HepG2 (cell line): Measurements from ENCODE around the gene AXIN1. TPM values are rescaled to one million over a fixed set of nuclear protein-coding genes. Genes with fewer than 3 reads are reported as not detected.
A peak's percentile ranks its signal among the peaks of the same experiment; 100 is the strongest.

Experiments
- ATF5 ChIP-seq: sonication (generic); formaldehyde crosslinking; IDR thresholded peaks from 2 replicates; pipeline ENCODE4 v1.4.0; 2020; ENCODE audit warnings: mild to moderate bottlenecking, low read depth, missing genetic modification reagents
- FOXK2 ChIP-seq: fragments of 450-650 bp; IDR thresholded peaks from 2 replicates; pipeline ENCODE4 v1.6.1; 2016
- HNF1A ChIP-seq, 2 experiments: sonication (generic) in 1 of 2; formaldehyde crosslinking in 1 of 2; IDR thresholded peaks; 2 replicates each; pipeline versions ENCODE4 v1.4.0 to v1.6.1; 2016 to 2020; ENCODE audit warnings: borderline replicate concordance in 1 of 2, low read depth in 1 of 2, mild to moderate bottlenecking in 1 of 2, missing genetic modification reagents in 1 of 2
- NR2F6 ChIP-seq, 2 experiments: IDR thresholded peaks; 2 replicates each; pipeline ENCODE4 v1.6.1; 2016; ENCODE audit warnings: antibody characterized with exemption in 1 of 2, mild to moderate bottlenecking in 1 of 2
- NR3C1 ChIP-seq: sonication (generic); formaldehyde crosslinking; IDR thresholded peaks from 2 replicates; pipeline ENCODE4 v1.4.0; 2020; ENCODE audit warnings: missing genetic modification reagents
- PPARG ChIP-seq: conservative IDR thresholded peaks from 2 replicates; pipeline ENCODE4 v1.6.1; 2016; ENCODE audit warnings: missing biosample characterization, missing genetic modification reagents
- SAP130 ChIP-seq: IDR thresholded peaks from 2 replicates; pipeline ENCODE4 v1.6.1; 2016; ENCODE audit warnings: low read depth
- SMARCE1 ChIP-seq: fragments of 450-650 bp; IDR thresholded peaks from 2 replicates; pipeline ENCODE4 v1.6.1; 2017; ENCODE audit warnings: borderline replicate concordance
- ZBTB34 ChIP-seq: sonication (generic); formaldehyde crosslinking; IDR thresholded peaks from 2 replicates; pipeline ENCODE4 v1.8.0; 2022; ENCODE audit warnings: mild to moderate bottlenecking, missing genetic modification reagents
- ZBTB4 ChIP-seq: sonication (generic); formaldehyde crosslinking; IDR thresholded peaks from 2 replicates; pipeline ENCODE4 v1.4.0; 2020; ENCODE audit warnings: missing genetic modification reagents, mild to moderate bottlenecking, borderline replicate concordance
- ZNF263 ChIP-seq: sonication (generic); formaldehyde crosslinking; IDR thresholded peaks from 2 replicates; pipeline ENCODE4 v1.4.0; 2020; ENCODE audit warnings: missing genetic modification reagents
- ZNF33A ChIP-seq: sonication (generic); formaldehyde crosslinking; IDR thresholded peaks from 2 replicates; pipeline ENCODE4 v1.5.1; 2020; ENCODE audit warnings: missing genetic modification reagents, mild to moderate bottlenecking, moderate library complexity, borderline replicate concordance
- ZNF430 ChIP-seq: sonication (generic); formaldehyde crosslinking; IDR thresholded peaks from 2 replicates; pipeline ENCODE4 v1.9.0; 2021; ENCODE audit warnings: mild to moderate bottlenecking, missing genetic modification reagents
- ZNF691 ChIP-seq: sonication (generic); formaldehyde crosslinking; IDR thresholded peaks from 2 replicates; pipeline ENCODE4 v1.4.0; 2020; ENCODE audit warnings: missing genetic modification reagents, low read depth, mild to moderate bottlenecking, borderline replicate concordance
- ZNF704 ChIP-seq: sonication (generic); formaldehyde crosslinking; IDR thresholded peaks from 2 replicates; pipeline ENCODE4 v1.8.1; 2023; ENCODE audit warnings: mild to moderate bottlenecking, inconsistent platforms, moderate library complexity, missing genetic modification reagents, borderline replicate concordance
- ZNF780A ChIP-seq: sonication (generic); formaldehyde crosslinking; IDR thresholded peaks from 2 replicates; pipeline ENCODE4 v1.8.0; 2022; ENCODE audit warnings: mild to moderate bottlenecking, missing genetic modification reagents, moderate library complexity
- polyA plus RNA-seq, 8 experiments: library from polyadenylated mRNA; depleted of rRNA in 3 of 8; stranded (reverse) in 7 of 8; unstranded in 1 of 8; fragments of >200 nt; fragmentation: Illumina TruSeq in 4 of 8; extraction: Trizol in 4 of 8; gene quantifications; 2 replicates each; pipeline versions ENCODE4 v1.2.1 to v1.2.3, GENCODE V29; 2011 to 2016; ENCODE audit warnings: low read depth in 4 of 8, missing spikeins in 1 of 8, mixed read lengths in 1 of 8; ENCODE audit not compliant: insufficient read depth in 1 of 8
- total RNA-seq, 5 experiments: library from RNA; depleted of rRNA; stranded (reverse); fragments of >200 nt; fragmentation: Illumina TruSeq; extraction: Trizol; gene quantifications; 2 replicates each; pipeline ENCODE4 v1.2.3, GENCODE V29; 2016; ENCODE audit warnings: low read depth in 1 of 5

The AXIN1 gene
- total and polyA plus RNA-seq, 2 of the 13 experiments (the other 11 are each of a cell fraction or from before 2014, with no cell fraction given): 24.0 to 26.0 TPM

- no peak for TF ChIP-seq HNF1A (IDR thresholded peaks at IDR 0.05; ENCODE audit: low read depth)
- no peak for TF ChIP-seq HNF1A (CRISPR knock-in tag; IDR thresholded peaks at IDR 0.05; ENCODE audit: borderline replicate concordance)
- no peak for TF ChIP-seq NR2F6 (IDR thresholded peaks at IDR 0.05)
- TF ChIP-seq NR2F6 (CRISPR knock-in tag; IDR thresholded peaks at IDR 0.05): no peak
- TF ChIP-seq ZNF704 (CRISPR knock-in tag): no peak
- no peak for TF ChIP-seq PPARG (CRISPR knock-in tag)
- TF ChIP-seq FOXK2: no peak
- no peak for TF ChIP-seq ATF5 (CRISPR knock-in tag)
- peak; percentile 66; the same call in 1 of the 2 replicates for TF ChIP-seq ZBTB4 (CRISPR knock-in tag)
- no peak for TF ChIP-seq ZNF430 (CRISPR knock-in tag)
- TF ChIP-seq ZNF780A: no peak
- no peak for TF ChIP-seq ZBTB34
- TF ChIP-seq NR3C1 (CRISPR knock-in tag): no peak
- no peak for TF ChIP-seq ZNF263 (CRISPR knock-in tag)
- no peak for TF ChIP-seq SAP130 (CRISPR knock-in tag)
- TF ChIP-seq SMARCE1: no peak
- no peak for TF ChIP-seq ZNF33A
- no peak for TF ChIP-seq ZNF691
These were observed 8.3 kb upstream of the AXIN1 start (continued) for GRCh38 chr16:360698-361336.
